GM13976 (cell line): ENCODE data around the gene COMMD3.

Experiments
- DNase-seq: peaks from one replicate; pipeline ENCODE4 v3.0.0; 2012; ENCODE audit warnings: low spot score
- CTCF ChIP-seq: IDR thresholded peaks from 2 replicates; pipeline ENCODE4 v1.5.1; 2012; ENCODE audit warnings: borderline replicate concordance, mild to moderate bottlenecking; ENCODE audit not compliant: insufficient read depth; ENCODE audit errors: extremely low read depth, missing control alignments, control extremely low read depth
- in situ Hi-C: fragments of 300-500 bp; cut with MboI; formaldehyde crosslinking; loops from one replicate; pipeline ENCODE4 v1.12.0; 2022; ENCODE audit warnings: low sequenced_read_pairs, mixed read lengths, inconsistent platforms; ENCODE audit not compliant: unreplicated experiment

Gene COMMD3

GRCh38 chr10:22338185-22338900, 22.2 kb downstream of the COMMD3 start:
- TF ChIP-seq CTCF = no peak
- in situ Hi-C loops = no loop called here
- no peak for DNase-seq

- in situ Hi-C loops = no loop called here
- DNase-seq = no peak
- TF ChIP-seq CTCF = no peak
Measured at GRCh38 chr10:22338931-22339330, 22.7 kb downstream of the COMMD3 start.

- no peak for DNase-seq
- in situ Hi-C loops = no loop called here
- TF ChIP-seq CTCF = no peak
Measured at GRCh38 chr10:22339761-22340328, 23.7 kb downstream of the COMMD3 start.

GRCh38 chr10:22340329-22341189, 24.4 kb downstream of the COMMD3 start:
- DNase-seq = peak; percentile 81
- in situ Hi-C loops = no loop called here
- no peak for TF ChIP-seq CTCF

- TF ChIP-seq CTCF = no peak
- peak; percentile 53 for DNase-seq
- in situ Hi-C loops = no loop called here
Measured at GRCh38 chr10:22341190-22341925, 25.2 kb downstream of the COMMD3 start.

GRCh38 chr10:22341926-22342196, 25.7 kb downstream of the COMMD3 start:
- no peak for TF ChIP-seq CTCF
- DNase-seq = no peak
- in situ Hi-C loops = no loop called here
